ENCODE data around the gene NEK7.

NEK7 gene

DNA sequence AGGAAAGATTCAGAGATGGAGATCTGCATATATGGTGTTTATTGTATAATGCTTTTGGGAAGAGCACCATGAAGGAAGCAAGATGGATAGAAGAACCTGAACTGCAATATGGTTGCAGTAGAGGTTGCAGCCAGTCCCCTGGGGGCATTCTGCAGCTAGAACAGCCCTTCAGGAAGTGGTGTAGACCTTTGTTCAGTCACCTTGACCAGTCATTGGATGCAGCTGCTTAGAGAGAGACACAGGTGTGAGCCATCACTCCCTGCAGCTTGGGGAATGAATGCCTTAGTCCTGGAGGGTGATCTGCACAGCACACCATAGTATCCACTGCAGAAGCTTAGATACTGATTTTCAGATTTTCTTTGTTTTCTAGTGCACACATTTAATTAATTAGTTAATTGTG is 42.3 kb downstream of the NEK7 start:
- peaks cover 12% of the 10 kb centered on the region for H3K4me1 ChIP-seq (ENCODE audit: control insufficient read depth, insufficient read depth, low read length, poor library complexity, severe bottlenecking)
- H3K36me3 ChIP-seq (ENCODE audit: control insufficient read depth, insufficient read depth, low read length): no peaks in the 10 kb centered on the region
- no peaks in the 10 kb centered on the region for H3K9me3 ChIP-seq (ENCODE audit: control insufficient read depth, low read length)
- no peak overlapping the region for H3K4me3 ChIP-seq (ENCODE audit: insufficient read depth, low read depth, low read length, poor library complexity, severe bottlenecking)
- no peak overlapping the region for H3K27ac ChIP-seq (ENCODE audit: insufficient read depth, low read length, poor library complexity, severe bottlenecking)
- H3K27me3 ChIP-seq (replicated peaks; ENCODE audit: control insufficient read depth, insufficient read depth, low read length, poor library complexity, severe bottlenecking): no peaks in the 10 kb centered on the region
- DNase-seq: no peak

DNA sequence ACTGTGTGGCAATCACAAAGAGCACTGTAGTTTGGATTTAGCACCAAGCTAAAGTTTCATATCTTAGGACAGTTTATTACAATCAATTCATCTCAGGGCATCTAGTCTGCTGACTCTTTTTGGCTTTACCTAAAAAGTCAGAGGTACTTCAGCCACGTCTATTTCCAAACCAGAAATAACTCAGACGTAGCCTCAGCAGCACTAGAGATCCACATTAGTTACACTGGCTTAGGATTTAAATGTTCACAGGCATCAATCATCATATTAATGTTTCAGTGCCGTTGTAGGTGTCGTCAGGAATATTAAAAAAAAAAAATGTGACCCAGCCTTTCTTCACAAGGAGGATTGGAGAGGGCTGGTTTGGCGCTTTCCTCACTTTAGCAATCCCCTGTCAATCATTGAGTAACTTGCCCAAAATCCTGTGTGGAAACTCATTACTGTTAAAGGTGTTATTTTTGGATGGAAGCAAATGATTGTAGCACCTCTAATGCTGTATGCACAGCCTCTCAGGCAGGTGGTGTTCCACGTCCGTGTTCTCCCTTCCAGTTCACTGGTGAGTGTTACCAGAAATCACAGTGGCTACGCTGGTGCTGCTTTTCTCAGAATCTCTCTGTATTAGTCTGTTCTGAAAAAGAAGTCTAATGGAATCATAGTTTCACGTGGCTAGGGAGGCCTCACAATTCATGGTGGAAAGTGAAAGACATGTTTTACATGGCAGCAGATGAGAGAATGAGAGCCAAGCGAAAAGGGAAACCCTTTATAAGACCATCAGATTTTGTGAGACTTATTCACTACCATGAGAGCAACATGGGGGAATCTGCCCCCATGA is 45.4 kb downstream of the NEK7 start:
- Histone ChIP-seq H3K27me3 (replicated peaks; ENCODE audit: control insufficient read depth, insufficient read depth, low read length, poor library complexity, severe bottlenecking) (no peaks in the 10 kb centered on the region), H3K4me1 (ENCODE audit: control insufficient read depth, insufficient read depth, low read length, poor library complexity, severe bottlenecking) (peaks cover 12% of the 10 kb centered on the region), H3K27ac (ENCODE audit: insufficient read depth, low read length, poor library complexity, severe bottlenecking) (no peak overlapping the region), H3K4me3 (ENCODE audit: insufficient read depth, low read depth, low read length, poor library complexity, severe bottlenecking) (peak overlapping the region; percentile 18), H3K36me3 (ENCODE audit: control insufficient read depth, insufficient read depth, low read length) (no peaks in the 10 kb centered on the region), H3K9me3 (ENCODE audit: control insufficient read depth, low read length) (no peaks in the 10 kb centered on the region)
- no peak for DNase-seq

DNA sequence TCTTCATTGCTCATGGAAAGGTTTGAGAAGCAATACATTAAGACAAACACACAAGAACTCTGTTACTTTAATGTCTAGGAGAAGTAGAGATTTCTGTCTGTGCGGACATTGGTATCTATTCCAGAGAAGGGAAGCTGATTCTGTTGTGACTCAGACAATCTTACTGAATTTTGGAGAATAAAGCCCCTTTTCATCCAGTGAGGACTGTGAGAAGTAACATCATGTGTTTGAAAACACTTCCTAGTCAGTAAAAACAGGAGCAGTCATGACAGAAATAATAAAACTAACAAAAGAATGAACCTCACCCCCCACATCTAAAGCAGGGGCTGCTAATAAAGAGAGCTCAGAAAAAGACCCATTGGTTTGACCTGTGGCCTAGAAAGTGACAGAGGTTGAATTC is 46.6 kb downstream of the NEK7 start:
- Histone ChIP-seq H3K9me3 (ENCODE audit: control insufficient read depth, low read length) (no peaks in the 10 kb centered on the region), H3K27me3 (replicated peaks; ENCODE audit: control insufficient read depth, insufficient read depth, low read length, poor library complexity, severe bottlenecking) (no peaks in the 10 kb centered on the region), H3K4me3 (ENCODE audit: insufficient read depth, low read depth, low read length, poor library complexity, severe bottlenecking) (no peak overlapping the region), H3K4me1 (ENCODE audit: control insufficient read depth, insufficient read depth, low read length, poor library complexity, severe bottlenecking) (peaks cover 12% of the 10 kb centered on the region), H3K27ac (ENCODE audit: insufficient read depth, low read length, poor library complexity, severe bottlenecking) (no peak overlapping the region), H3K36me3 (ENCODE audit: control insufficient read depth, insufficient read depth, low read length) (no peaks in the 10 kb centered on the region)
- no peak for DNase-seq

DNA sequence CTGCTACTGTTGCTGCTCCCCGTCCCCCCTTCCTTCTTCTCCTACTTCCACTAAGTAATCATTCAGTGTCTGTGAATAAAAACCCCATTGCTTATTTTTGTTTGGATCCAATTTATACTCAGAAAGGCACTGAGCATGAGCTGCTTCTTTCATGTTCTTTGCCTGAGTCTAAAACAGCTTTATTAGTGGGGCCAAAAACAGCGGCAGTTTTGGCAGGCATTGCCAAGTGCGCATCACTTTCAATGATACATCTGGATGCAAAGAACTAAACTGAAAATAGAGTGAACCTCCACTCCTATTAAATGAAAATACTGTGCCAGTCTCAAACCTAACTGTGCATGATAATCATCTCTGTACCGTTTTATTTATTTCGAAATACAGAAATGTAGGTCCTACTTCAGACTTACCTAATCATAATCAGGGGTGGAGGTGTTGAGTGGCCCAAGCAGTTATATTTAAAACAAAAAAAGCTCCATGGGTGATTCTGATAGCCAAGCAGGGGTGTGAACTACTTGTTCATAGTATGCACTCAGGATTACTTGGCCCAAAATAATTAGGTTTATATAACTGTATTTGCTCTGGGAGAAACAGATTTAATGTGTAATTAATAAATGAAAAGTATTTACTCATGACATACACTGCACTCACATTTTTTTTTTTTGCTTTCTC is 48.4 kb downstream of the NEK7 start:
- peaks cover 12% of the 10 kb centered on the region for H3K4me1 ChIP-seq (ENCODE audit: control insufficient read depth, insufficient read depth, low read length, poor library complexity, severe bottlenecking)
- no peak for DNase-seq
- no peaks in the 10 kb centered on the region for H3K9me3 ChIP-seq (ENCODE audit: control insufficient read depth, low read length)
- H3K27me3 ChIP-seq (replicated peaks; ENCODE audit: control insufficient read depth, insufficient read depth, low read length, poor library complexity, severe bottlenecking): no peaks in the 10 kb centered on the region
- H3K36me3 ChIP-seq (ENCODE audit: control insufficient read depth, insufficient read depth, low read length): no peaks in the 10 kb centered on the region
- H3K27ac ChIP-seq (ENCODE audit: insufficient read depth, low read length, poor library complexity, severe bottlenecking): no peak overlapping the region
- H3K4me3 ChIP-seq (ENCODE audit: insufficient read depth, low read depth, low read length, poor library complexity, severe bottlenecking): no peak overlapping the region

DNA sequence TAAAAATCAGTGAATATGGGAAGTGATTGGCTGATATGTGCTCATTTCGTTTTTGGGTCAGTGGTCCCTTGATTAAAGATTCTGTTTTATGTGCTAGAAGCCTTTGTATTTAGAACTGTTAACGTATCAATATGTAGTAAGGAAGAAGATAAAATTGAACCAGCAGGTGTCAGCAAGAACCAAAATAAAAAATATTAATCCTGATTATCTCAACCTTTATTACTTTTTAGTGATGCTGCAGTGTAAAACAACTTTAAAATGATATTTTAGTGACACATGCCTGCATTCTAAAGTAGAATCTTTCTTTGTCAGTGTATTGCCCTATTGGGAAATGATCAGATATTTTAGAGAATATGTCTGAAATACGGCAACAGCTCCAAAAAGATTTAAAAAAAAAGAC is 49.5 kb downstream of the NEK7 start:
- H3K27me3 ChIP-seq (replicated peaks; ENCODE audit: control insufficient read depth, insufficient read depth, low read length, poor library complexity, severe bottlenecking): no peaks in the 10 kb centered on the region
- H3K36me3 ChIP-seq (ENCODE audit: control insufficient read depth, insufficient read depth, low read length): no peaks in the 10 kb centered on the region
- no peak overlapping the region for H3K4me3 ChIP-seq (ENCODE audit: insufficient read depth, low read depth, low read length, poor library complexity, severe bottlenecking)
- no peaks in the 10 kb centered on the region for H3K9me3 ChIP-seq (ENCODE audit: control insufficient read depth, low read length)
- no peak overlapping the region for H3K27ac ChIP-seq (ENCODE audit: insufficient read depth, low read length, poor library complexity, severe bottlenecking)
- no peak for DNase-seq
- H3K4me1 ChIP-seq (ENCODE audit: control insufficient read depth, insufficient read depth, low read length, poor library complexity, severe bottlenecking): peaks cover 12% of the 10 kb centered on the region

DNA sequence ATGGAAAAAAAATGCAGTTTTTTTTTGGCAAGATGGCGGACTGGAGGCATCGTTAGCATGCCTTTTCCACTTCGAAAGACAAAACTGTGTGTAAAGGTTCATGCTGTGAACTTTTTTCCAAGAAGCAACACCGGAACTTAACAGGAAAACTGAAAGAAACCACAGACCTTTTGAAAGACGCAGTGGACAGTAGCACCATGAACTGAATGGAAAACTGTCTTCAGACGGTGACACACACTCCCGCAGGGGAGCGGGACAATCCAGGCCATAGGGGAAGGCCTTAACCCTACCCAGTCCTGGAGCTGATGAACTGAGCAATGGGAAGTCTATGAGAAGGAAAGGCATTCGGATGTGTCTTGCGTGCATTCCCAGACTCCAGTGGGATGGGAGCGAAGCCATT is 54.9 kb downstream of the NEK7 start:
- Histone ChIP-seq H3K4me3 (ENCODE audit: insufficient read depth, low read depth, low read length, poor library complexity, severe bottlenecking) (no peak overlapping the region), H3K27me3 (replicated peaks; ENCODE audit: control insufficient read depth, insufficient read depth, low read length, poor library complexity, severe bottlenecking) (no peaks in the 10 kb centered on the region), H3K36me3 (ENCODE audit: control insufficient read depth, insufficient read depth, low read length) (peaks cover 8% of the 10 kb centered on the region), H3K9me3 (ENCODE audit: control insufficient read depth, low read length) (no peaks in the 10 kb centered on the region), H3K4me1 (ENCODE audit: control insufficient read depth, insufficient read depth, low read length, poor library complexity, severe bottlenecking) (no peaks in the 10 kb centered on the region), H3K27ac (ENCODE audit: insufficient read depth, low read length, poor library complexity, severe bottlenecking) (no peak overlapping the region)
- no peak for DNase-seq

DNA sequence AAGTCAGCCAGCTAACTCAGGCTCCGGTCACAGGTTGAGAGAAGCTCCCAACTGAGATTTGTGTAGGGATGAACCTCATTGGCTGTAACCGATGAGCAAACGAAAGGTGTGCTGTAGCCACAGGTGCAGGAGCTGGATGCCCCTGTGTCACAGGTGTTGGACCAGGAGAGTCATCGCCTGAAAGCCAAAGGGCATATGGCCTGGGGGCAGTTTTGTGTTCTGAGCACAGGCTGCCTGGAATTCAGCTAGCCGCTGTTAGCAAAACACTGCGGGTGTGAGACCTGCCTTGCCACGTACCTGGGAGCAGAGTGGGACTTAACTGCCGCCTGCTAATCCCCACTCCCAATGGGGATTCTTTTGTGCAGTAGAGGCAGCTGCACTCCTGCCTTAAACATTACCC is 55.3 kb downstream of the NEK7 start:
- no peaks in the 10 kb centered on the region for H3K9me3 ChIP-seq (ENCODE audit: control insufficient read depth, low read length)
- peaks cover 8% of the 10 kb centered on the region for H3K36me3 ChIP-seq (ENCODE audit: control insufficient read depth, insufficient read depth, low read length)
- H3K4me1 ChIP-seq (ENCODE audit: control insufficient read depth, insufficient read depth, low read length, poor library complexity, severe bottlenecking): no peaks in the 10 kb centered on the region
- H3K27ac ChIP-seq (ENCODE audit: insufficient read depth, low read length, poor library complexity, severe bottlenecking): no peak overlapping the region
- DNase-seq: no peak
- no peaks in the 10 kb centered on the region for H3K27me3 ChIP-seq (replicated peaks; ENCODE audit: control insufficient read depth, insufficient read depth, low read length, poor library complexity, severe bottlenecking)
- H3K4me3 ChIP-seq (ENCODE audit: insufficient read depth, low read depth, low read length, poor library complexity, severe bottlenecking): no peak overlapping the region

DNA sequence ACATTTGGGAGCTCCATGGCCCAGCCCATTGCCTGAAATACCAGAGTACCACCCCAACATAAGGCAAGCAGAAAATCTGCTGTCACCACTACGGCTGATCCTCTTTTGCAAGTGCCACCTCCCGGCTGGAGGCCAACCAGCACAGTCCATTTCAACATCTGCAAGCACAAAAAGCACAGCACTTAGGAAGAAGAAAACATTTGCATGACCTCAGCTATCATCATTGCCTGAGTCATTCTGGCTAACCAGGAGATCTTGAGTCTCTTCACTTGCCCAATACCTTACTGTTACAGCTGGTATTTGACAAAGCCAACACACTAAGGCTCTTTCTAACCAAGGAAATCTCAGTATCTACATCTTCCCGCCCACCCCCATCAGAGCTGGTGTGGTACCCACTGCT is 55.9 kb downstream of the NEK7 start:
- no peak for DNase-seq
- Histone ChIP-seq H3K9me3 (ENCODE audit: control insufficient read depth, low read length) (no peaks in the 10 kb centered on the region), H3K4me3 (ENCODE audit: insufficient read depth, low read depth, low read length, poor library complexity, severe bottlenecking) (no peak overlapping the region), H3K27ac (ENCODE audit: insufficient read depth, low read length, poor library complexity, severe bottlenecking) (no peak overlapping the region), H3K4me1 (ENCODE audit: control insufficient read depth, insufficient read depth, low read length, poor library complexity, severe bottlenecking) (no peaks in the 10 kb centered on the region), H3K27me3 (replicated peaks; ENCODE audit: control insufficient read depth, insufficient read depth, low read length, poor library complexity, severe bottlenecking) (no peaks in the 10 kb centered on the region), H3K36me3 (ENCODE audit: control insufficient read depth, insufficient read depth, low read length) (peaks cover 8% of the 10 kb centered on the region)

DNA sequence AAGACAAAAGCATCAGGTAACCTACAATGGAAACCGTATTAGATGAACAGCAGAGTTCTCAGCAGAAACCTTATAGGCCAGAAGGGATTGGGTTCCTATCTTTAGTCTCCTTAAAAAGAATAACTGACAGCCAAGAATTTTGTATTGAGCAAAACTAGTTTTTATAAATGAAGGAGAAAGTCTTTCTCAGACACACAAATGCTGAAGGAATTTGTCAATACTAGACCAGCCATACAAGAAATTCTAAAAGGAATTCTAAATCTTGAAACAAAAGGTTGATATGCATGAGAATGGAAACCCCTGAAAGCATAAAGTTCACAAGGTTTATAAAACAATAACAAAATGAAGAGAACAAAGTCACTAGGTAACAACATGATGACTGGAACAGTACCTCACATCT is 58.1 kb downstream of the NEK7 start:
- no peaks in the 10 kb centered on the region for H3K27me3 ChIP-seq (replicated peaks; ENCODE audit: control insufficient read depth, insufficient read depth, low read length, poor library complexity, severe bottlenecking)
- H3K4me1 ChIP-seq (ENCODE audit: control insufficient read depth, insufficient read depth, low read length, poor library complexity, severe bottlenecking): no peaks in the 10 kb centered on the region
- no peak for DNase-seq
- no peak overlapping the region for H3K27ac ChIP-seq (ENCODE audit: insufficient read depth, low read length, poor library complexity, severe bottlenecking)
- H3K9me3 ChIP-seq (ENCODE audit: control insufficient read depth, low read length): no peaks in the 10 kb centered on the region
- H3K4me3 ChIP-seq (ENCODE audit: insufficient read depth, low read depth, low read length, poor library complexity, severe bottlenecking): no peak overlapping the region
- H3K36me3 ChIP-seq (ENCODE audit: control insufficient read depth, insufficient read depth, low read length): peaks cover 8% of the 10 kb centered on the region

DNA sequence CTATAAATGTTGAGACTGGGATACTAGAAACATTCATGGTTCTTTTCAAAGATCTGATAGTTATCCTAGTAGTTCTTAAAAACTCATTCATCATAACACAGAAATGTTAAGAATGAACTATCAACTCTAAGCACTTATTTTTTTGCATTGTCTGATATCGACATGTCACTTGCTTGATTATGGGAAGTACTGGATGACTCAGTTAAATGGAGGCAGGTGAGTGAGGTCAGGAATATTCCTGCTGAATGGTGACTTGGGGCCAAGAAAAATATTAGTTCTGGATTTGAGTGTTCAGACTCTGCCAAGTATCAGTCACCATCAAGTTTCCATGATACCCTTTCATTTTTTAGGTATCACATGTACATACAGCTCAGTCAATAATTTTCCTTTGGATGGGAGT is 63.6 kb downstream of the NEK7 start:
- H3K36me3 ChIP-seq (ENCODE audit: control insufficient read depth, insufficient read depth, low read length): no peaks in the 10 kb centered on the region
- no peak for DNase-seq
- no peak overlapping the region for H3K27ac ChIP-seq (ENCODE audit: insufficient read depth, low read length, poor library complexity, severe bottlenecking)
- H3K4me1 ChIP-seq (ENCODE audit: control insufficient read depth, insufficient read depth, low read length, poor library complexity, severe bottlenecking): no peaks in the 10 kb centered on the region
- H3K9me3 ChIP-seq (ENCODE audit: control insufficient read depth, low read length): no peaks in the 10 kb centered on the region
- H3K4me3 ChIP-seq (ENCODE audit: insufficient read depth, low read depth, low read length, poor library complexity, severe bottlenecking): no peak overlapping the region
- no peaks in the 10 kb centered on the region for H3K27me3 ChIP-seq (replicated peaks; ENCODE audit: control insufficient read depth, insufficient read depth, low read length, poor library complexity, severe bottlenecking)

All from effector memory CD4-positive, alpha-beta T cell (primary cell).